Spleen (tissue), 11 donors: ENCODE measurements around the gene NSA2. TPM values are rescaled to one million over a fixed set of nuclear protein-coding genes. Genes with fewer than 3 reads are reported as not detected.

Source experiments
- DNase-seq: peaks from one replicate; pipeline ENCODE4 v3.0.0-alpha.2; 2020
- H3K27ac ChIP-seq, 8 donors: fragments of 200-600 bp; sonication (generic) in 7 of 8; 1 replicate in 4 of 8; 2 replicates in 4 of 8; pipeline versions ENCODE4 v1.5.0 to v1.8.0; 2016 to 2021; ENCODE audit warnings: inconsistent platforms in 4 of 8, mild to moderate bottlenecking in 4 of 8, moderate library complexity in 1 of 8
- H3K27me3 ChIP-seq, 7 donors: fragments of 200-600 bp; sonication (generic) in 6 of 7; replicated peaks in 1 of 7; 1 replicate in 4 of 7; 2 replicates in 3 of 7; pipeline versions ENCODE4 v1.5.0 to v1.8.0; 2016 to 2021; ENCODE audit warnings: inconsistent platforms in 3 of 7, mild to moderate bottlenecking in 1 of 7
- H3K36me3 ChIP-seq, 6 donors: fragments of 200-600 bp; sonication (generic) in 5 of 6; 1 replicate in 4 of 6; 2 replicates in 2 of 6; pipeline versions ENCODE4 v1.5.0 to v1.8.0; 2016 to 2021; ENCODE audit warnings: inconsistent platforms in 2 of 6
- H3K4me1 ChIP-seq, 6 donors: fragments of 200-600 bp; sonication (generic) in 5 of 6; 1 replicate in 3 of 6; 2 replicates in 3 of 6; pipeline versions ENCODE4 v1.5.0 to v1.8.0; 2016 to 2021; ENCODE audit warnings: inconsistent platforms in 3 of 6
- H3K4me3 ChIP-seq, 8 donors: fragments of 200-600 bp; sonication (generic) in 7 of 8; 1 replicate in 4 of 8; 2 replicates in 4 of 8; pipeline versions ENCODE4 v1.5.0 to v1.8.0; 2016 to 2021; ENCODE audit warnings: inconsistent platforms in 4 of 8, mild to moderate bottlenecking in 4 of 8, moderate library complexity in 2 of 8
- H3K9me3 ChIP-seq, 8 donors: fragments of 200-600 bp; sonication (generic) in 7 of 8; 1 replicate in 4 of 8; 2 replicates in 4 of 8; pipeline versions ENCODE4 v1.5.0 to v1.8.0; 2016 to 2021; ENCODE audit warnings: inconsistent platforms in 4 of 8
- CTCF ChIP-seq, 11 experiments: fragments of 200-600 bp in 7 of 11; fragments of 450-650 bp in 4 of 11; sonication (generic) in 4 of 11; IDR thresholded peaks in 8 of 11; conservative IDR thresholded peaks in 3 of 11; 1 replicate in 7 of 11; 2 replicates in 4 of 11; pipeline versions ENCODE4 v1.4.0 to v1.8.0; 2016 to 2021; ENCODE audit warnings: antibody characterized with exemption in 11 of 11, inconsistent platforms in 4 of 11, mild to moderate bottlenecking in 1 of 11
- POLR2A ChIP-seq, 3 donors: fragments of 450-650 bp; IDR thresholded peaks; one replicate each; pipeline ENCODE4 v1.5.1; 2017; ENCODE audit warnings: antibody characterized with exemption in 3 of 3, mild to moderate bottlenecking in 1 of 3
- POLR2AphosphoS5 ChIP-seq, 3 donors: sonication (generic); formaldehyde crosslinking; IDR thresholded peaks; one replicate each; pipeline ENCODE4 v1.5.1; 2017; ENCODE audit warnings: antibody characterized with exemption in 3 of 3
- WGBS, 5 donors: extraction: QIAGEN DNeasy Blood & Tissue Kit in 3 of 5; methylation state at CpG; one replicate each; pipeline versions ENCODE4 v1.1.5 to v1.1.7; 2013 to 2018; 5-methylcytosine and 5-hydroxymethylcytosine counted together
- intact Hi-C: fragments of 100-400 bp; cut with DNase I; formaldehyde crosslinking; loops from one replicate; pipeline ENCODE4 v1.15.0; 2023; ENCODE audit warnings: low total_unique reads
- polyA plus RNA-seq, 3 donors: library from polyadenylated mRNA; stranded (reverse); fragments of 200-250 nt; gene quantifications; one replicate each; pipeline ENCODE4 v1.2.1, GENCODE V29; 2013
- small RNA-seq, 4 donors: library from RNA; depleted of rRNA; stranded (forward); fragments of <200 nt; gene quantifications; one replicate each; pipeline ENCODE3, GENCODE V24; 2016
- total RNA-seq, 7 donors: library from RNA; depleted of rRNA in 3 of 7; stranded (reverse); fragments of >200 nt in 3 of 7; fragmentation: NEBNext Ultra II Directional in 4 of 7; extraction: Animal tissue kit (Norgen Biotek cat#: 25700) in 4 of 7; gene quantifications; one replicate each; pipeline versions ENCODE4 v1.1.0 to v1.2.1, GENCODE V29; 2016 to 2021
- donor health status: healthy with polysubstance abuse.
- donor health status: DM: no; HTN: no; CAD: no; lungs with moderate emphysema.
- donor health status: DM: no; HTN: no; CAD: no.
- donor health status: Bipolar disorder and iron deficiency.
- donor health status: healthy.
- donor health status: DM: no; HTN: no; CAD: no.
- donor health status: DM: yes; HTN: yes; CAD: no.

Gene NSA2
- total and polyA plus RNA-seq, 10 donors: 46.6 to 191 (median 85.3) TPM

- 47 to 77% (median 49%) methylated on average over 1 of the region's 1 CpG for WGBS, 5 donors
- no peak for TF ChIP-seq POLR2AphosphoS5 (IDR thresholded peaks at IDR 0.05)
- TF ChIP-seq CTCF (IDR thresholded peaks at IDR 0.05 in 8 of 11, conservative IDR thresholded peaks at IDR 0.05 in 3 of 11): no peak
- TF ChIP-seq POLR2A (IDR thresholded peaks at IDR 0.05): no peak
- Histone ChIP-seq H3K9me3 (no peaks in the 10 kb centered on the region), H3K36me3 (peaks cover 0 to 13% (median 0%) of the 10 kb centered on the region in 6 donors), H3K4me3 (no peak overlapping the region), H3K4me1 (no peaks in the 10 kb centered on the region), H3K27me3 (no peaks in the 10 kb centered on the region), H3K27ac (no peak overlapping the region)
- intact Hi-C loops: no loop called here
- no peak for DNase-seq
Measured at GRCh38 chr5:74816875-74817274, 49.8 kb downstream of the NSA2 start.

GRCh38 chr5:74822288-74822687 lies 55.2 kb downstream of the NSA2 start:
- Histone ChIP-seq H3K4me1 (no peaks in the 10 kb centered on the region), H3K27ac (no peak overlapping the region), H3K9me3 (no peaks in the 10 kb centered on the region), H3K36me3 (no peaks in the 10 kb centered on the region), H3K27me3 (no peaks in the 10 kb centered on the region), H3K4me3 (no peak overlapping the region)
- no peak for TF ChIP-seq POLR2AphosphoS5 (IDR thresholded peaks at IDR 0.05)
- TF ChIP-seq CTCF (IDR thresholded peaks at IDR 0.05 in 8 of 11, conservative IDR thresholded peaks at IDR 0.05 in 3 of 11): no peak
- no peak for TF ChIP-seq POLR2A (IDR thresholded peaks at IDR 0.05)
- intact Hi-C loops: no loop called here
- no peak for DNase-seq
- 91 to 96% (median 95%) methylated on average over 1 of the region's 1 CpG for WGBS, 5 donors

GRCh38 chr5:74829413-74829812 lies 62.4 kb downstream of the NSA2 start:
- Histone ChIP-seq H3K27ac (no peak overlapping the region), H3K27me3 (no peaks in the 10 kb centered on the region), H3K4me1 (no peaks in the 10 kb centered on the region), H3K4me3 (no peak overlapping the region), H3K36me3 (no peaks in the 10 kb centered on the region), H3K9me3 (no peaks in the 10 kb centered on the region)
- WGBS, 5 donors: 90 to 96% (median 94%) methylated on average over 7 of the region's 7 CpGs
- DNase-seq: no peak
- intact Hi-C loops: no loop called here
- TF ChIP-seq CTCF (IDR thresholded peaks at IDR 0.05 in 8 of 11, conservative IDR thresholded peaks at IDR 0.05 in 3 of 11): no peak
- no peak for TF ChIP-seq POLR2AphosphoS5 (IDR thresholded peaks at IDR 0.05)
- TF ChIP-seq POLR2A (IDR thresholded peaks at IDR 0.05): no peak

Small RNA genes within 50 kb of the gene (small RNA-seq; reads per million reads assigned to genes)
- gene RNU6-658P: 0 reads per million in 4 donors

Other genes starting within 250 kb of the NSA2 start
- 10 to 100 TPM in 6 of 7 donors, 1 to 10 TPM in 1; 5.4 to 19.5 (median 13.5) TPM for gene ENC1, start 126.5 kb upstream of the NSA2 start, total RNA-seq
- 10 to 100 TPM in 1 of 3 donors, 1 to 10 TPM in 2; 3.8 to 10.0 (median 7.4) TPM for gene ENC1, start 126.5 kb upstream of the NSA2 start, polyA plus RNA-seq
- 100 to 1,000 TPM in 3 of 7 donors, 10 to 100 TPM in 4; 69.1 to 119 (median 94.3) TPM for gene HEXB, start 82.0 kb upstream of the NSA2 start, total RNA-seq
- 10 to 100 TPM; 61.9 to 77.4 (median 70.8) TPM for gene HEXB, start 82.0 kb upstream of the NSA2 start, polyA plus RNA-seq
- gene GFM2, start 132 bp upstream of the NSA2 start, total RNA-seq: 10 to 100 TPM; 18.0 to 34.2 (median 21.6) TPM
- gene GFM2, start 132 bp upstream of the NSA2 start, polyA plus RNA-seq: 10 to 100 TPM; 15.4 to 22.4 (median 15.5) TPM
- 10 to 100 TPM in 2 of 7 donors, 1 to 10 TPM in 5; 7.3 to 16.8 (median 8.1) TPM for gene FAM169A, start 99.1 kb downstream of the NSA2 start, total RNA-seq
- gene FAM169A, start 99.1 kb downstream of the NSA2 start, polyA plus RNA-seq: 1 to 10 TPM; 1.1 to 1.7 (median 1.5) TPM